GM19351 (cell line): Measurements from ENCODE around the gene MCF2L.

Experiments
- ATAC-seq: cut with Tn5 transposase; IDR thresholded peaks from one replicate; pipeline ENCODE4 v1.9.1; 2021; ENCODE audit warnings: mild to moderate bottlenecking, moderate library complexity; ENCODE audit not compliant: unreplicated experiment

Gene MCF2L

DNA sequence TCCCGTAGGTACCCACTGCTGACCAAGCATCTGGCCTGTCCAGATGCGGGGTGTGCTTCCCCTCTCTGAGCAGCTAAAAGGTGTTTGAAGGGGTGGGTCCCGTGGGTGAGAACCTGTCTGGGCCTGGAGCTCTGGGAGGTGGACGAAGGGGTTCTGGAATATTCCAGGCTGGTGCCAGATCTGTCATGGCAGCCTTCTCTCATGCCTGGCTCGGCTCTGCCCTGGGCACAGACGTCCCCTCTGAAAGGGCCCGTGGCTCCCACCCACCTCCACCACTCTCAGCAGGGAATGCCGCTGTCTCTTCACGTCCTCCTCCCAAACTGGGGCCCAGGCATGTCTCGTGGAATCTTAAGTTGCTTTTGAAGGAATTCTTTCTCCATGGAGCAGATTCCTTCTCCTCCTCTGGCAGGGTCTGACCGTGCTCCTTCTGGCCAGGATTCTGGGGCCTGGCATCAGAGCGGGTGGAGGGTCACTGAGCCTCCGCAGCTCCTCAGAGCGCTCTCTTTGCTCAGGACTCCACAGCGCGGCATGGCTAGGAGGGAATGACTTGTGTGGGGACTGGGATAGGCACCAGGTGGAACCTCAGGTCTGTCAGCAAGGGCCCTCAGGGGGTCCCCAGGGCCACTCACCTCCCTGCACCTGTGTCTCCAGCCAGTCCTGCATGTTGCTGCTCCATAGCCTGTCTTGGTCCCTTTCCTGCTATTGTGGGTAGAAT is 5.9 kb upstream of the MCF2L start:
- no peak for ATAC-seq

DNA sequence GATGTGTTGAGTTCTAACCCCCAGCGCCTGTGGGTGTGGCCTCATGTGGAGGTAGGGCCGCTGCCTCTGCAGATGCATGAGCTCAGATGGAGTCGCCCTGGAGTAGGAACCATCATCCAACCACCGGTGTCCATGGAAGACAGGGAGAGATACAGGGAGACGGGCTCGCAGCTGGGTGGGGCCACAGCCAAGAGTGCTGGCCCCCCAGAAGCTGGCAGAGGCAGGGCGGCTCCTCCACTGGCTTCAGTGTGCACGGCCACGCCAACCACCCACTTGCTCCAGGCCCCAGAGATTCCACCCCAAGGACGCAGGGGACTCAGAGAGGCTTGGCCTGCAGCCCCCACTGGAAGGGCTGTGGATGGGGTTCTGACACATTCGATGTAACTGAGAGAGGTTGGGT is 5.4 kb upstream of the MCF2L start:
- ATAC-seq = no peak

DNA sequence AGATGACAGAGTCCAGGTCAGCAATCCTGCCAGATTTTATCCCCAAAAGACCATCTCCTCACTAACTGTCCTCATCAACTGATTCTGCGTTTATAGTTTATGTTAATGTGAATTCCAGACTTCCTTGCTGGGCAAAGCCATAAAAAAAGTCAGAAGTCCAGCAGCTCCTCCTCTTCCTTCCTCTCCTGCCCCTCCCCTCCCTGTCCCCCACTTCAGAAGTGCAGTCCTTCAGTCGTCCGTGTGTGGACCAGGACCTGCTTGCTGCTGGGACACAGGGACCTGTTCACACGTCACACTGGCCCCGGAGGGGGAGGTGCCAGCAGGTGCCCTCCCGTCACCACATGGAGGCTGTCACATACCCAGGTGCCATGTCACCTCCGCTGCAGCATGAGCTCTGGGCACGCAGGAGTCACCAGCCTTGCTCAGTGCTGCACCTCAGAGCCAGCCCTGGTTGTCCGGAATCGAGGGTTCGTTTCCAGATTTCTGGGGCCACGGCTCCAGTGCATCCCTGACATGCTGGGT is 4.0 kb upstream of the MCF2L start:
- no peak for ATAC-seq

DNA sequence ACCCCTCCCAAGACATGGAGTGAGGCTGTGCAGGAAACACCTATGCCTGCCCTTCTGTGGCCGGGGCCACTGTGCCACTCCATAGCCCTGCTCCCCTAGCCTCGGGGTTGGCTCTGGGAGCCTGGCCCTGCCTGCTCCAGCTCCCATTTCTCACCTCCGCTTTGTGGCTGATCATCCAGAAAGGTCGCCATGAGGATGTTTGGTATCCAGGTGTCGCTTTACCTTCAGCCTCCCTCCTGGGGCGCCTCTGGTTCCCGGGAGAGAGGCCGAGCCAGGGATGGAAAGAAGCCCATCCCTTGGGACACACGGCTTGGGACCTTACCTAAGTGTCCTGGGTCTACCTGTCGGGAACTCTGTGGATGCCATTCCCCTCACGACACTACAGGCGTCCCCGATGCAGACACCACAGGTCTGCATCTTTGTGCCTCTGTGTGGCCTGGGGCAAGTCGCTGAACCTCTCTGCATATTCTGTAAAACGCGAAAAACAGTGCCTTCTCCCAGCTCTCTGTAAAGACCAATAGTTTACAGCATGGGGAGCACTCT is 3.4 kb upstream of the MCF2L start:
- no peak for ATAC-seq

DNA sequence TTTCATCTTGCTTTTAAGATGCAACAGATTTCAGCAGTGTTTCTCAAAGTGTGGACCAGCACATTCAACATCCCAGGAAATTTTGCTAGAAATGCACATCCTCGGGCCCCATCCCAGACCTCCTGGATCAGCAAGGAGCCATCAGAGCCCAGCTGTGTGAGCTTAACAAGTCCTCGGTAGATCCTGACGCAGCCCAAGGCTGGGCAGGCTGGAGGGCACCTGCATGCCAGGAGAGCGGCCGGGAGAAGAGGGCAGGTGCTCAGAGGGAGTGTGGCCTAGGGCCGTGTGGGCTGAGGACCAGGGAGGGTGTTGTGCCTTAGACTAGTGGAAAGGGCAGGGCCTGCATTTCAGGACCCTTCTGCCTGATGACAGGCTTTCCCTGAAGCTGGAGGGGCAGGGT is 2.2 kb upstream of the MCF2L start:
- ATAC-seq = no peak

DNA sequence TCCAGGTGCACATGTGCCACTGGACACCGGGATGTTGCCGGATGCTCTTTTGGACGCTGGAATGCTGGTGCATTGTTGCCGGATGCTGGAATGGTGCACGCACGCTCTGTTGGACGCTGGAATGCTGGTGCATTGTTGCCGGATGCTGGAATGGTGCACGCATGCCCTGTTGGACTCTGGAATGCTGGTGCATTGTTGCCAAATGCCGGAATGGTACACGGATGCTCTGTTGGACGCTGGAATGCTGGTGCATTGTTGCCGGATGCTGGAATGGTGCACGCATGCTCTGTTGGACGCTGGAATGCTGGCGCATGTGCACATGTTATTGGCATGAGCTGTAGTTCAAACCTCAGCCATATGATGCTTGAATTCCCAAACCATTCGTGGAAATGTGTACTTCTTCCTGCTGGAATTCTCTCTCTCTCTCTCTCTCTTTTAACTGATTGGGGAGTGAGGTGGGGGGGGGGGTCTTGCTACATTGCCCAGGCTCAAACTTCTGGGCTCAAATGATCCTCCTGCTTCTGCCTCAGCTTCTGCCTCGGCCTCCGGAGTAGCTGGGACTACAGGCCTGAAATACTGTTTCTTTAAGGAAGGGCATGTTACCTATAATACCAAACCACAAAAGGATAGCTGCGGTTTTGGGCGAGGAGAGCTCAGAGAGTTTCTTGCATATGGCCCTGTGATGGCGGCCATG is 1.2 kb upstream of the MCF2L start:
- no peak for ATAC-seq

DNA sequence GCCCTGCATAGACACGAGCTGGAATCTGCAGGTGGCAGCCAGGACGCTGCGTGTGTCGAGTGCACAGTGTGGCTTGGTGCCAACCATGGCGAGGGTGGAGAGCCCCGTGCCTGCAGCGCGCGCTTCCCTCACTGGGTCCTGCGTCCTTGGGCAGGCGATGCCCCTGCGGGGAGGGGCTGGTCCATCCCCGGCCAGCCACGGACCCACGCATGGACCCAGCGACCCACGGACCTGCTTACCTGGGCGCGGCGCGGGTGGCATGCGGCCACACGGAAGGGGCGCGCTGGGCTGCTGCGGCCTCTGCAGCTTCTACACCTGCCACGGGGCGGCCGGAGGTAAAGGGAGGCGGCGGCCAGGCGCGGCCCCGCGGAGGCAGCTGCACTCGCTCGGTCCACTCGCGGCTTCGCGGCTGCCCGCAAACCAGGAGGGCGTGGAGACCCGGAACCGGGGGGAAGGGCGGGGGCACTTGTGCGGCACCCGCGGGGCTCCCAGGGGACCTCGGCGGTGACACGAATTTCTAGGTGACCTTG is 569 bp upstream of the MCF2L start:
- no peak for ATAC-seq

DNA sequence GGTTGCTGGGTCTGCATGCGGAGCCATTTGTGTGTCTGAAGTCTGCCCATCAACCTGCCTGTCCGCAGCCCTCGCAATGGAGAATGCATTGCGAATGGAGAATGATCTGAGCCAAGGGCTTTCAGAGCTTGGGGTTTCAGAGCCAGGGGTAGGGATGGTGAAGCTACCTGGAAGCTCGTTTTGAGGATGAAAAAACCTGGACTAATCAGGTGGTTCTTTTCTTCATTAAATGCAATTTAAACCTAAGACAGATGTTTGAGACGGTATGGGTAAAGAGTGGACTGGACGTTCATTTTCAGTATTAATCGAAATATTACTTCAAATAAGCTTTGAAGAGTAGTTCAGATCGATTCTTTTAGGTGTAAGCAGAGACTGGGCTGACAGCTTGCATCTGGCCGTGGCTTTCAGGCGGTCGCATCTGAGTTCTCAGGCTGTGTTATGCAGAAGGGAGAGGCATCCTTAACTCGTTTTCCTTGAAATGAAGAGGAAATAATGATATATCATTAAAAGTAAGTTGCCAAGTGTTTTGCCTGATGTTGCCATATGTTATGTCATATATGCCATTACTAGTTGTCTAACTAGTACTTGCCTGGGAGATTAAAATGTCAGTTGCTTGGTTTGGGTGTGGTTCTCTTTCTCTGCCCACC is 801 bp downstream of the MCF2L start:
- ATAC-seq = no peak

DNA sequence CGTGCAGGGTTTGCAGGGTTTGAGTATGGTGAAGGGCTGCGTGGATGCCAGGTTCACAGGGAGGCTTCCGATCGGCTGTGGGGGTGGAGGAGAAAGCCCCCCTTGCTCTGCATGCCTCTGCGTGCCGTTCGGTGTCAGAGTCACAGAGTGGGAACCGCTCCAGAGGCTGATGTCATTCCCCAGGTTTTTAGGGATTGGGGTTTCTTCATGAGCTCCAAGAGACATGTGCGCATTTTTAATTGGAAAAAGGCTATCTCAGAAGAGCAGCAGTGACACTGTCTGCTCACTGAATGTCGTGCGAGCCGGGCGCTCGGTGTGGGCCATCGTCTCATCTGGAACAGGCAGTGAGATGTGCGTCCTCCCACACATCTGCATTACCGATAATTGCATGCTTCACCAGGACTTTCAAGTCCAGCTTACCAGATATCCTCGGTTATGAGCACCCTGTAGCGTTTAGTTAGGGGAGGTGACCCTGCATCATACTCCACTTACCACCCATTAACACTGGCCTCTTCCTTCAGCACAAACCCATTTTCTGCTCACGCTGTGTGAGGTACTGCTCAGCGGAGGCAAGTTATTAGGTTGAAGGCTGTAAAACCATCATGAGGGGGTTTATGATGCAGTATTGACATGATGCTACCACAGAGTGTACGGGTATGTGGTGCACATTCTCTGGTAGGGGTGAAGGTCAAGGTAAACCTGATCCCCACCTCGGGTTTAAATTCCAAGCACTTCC is 1.7 kb downstream of the MCF2L start:
- no peak for ATAC-seq

DNA sequence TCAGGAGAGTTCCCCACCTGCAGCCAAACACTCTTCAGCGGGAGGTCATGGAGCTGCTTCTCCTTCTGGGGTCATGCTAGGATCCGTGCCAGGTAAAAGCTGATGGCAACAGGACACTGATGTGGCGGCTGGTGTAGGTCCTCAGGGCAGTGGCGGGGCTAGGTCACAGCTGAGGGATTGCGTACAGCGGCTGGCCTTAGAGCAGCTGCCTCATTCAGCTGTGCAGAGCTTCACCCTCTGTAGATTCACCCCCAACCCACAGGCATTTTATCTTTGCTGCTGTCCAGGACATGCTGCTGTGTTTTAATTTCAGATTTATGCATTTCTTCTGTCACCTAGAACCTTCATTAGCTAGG is 2.3 kb downstream of the MCF2L start:
- ATAC-seq = no peak

DNA sequence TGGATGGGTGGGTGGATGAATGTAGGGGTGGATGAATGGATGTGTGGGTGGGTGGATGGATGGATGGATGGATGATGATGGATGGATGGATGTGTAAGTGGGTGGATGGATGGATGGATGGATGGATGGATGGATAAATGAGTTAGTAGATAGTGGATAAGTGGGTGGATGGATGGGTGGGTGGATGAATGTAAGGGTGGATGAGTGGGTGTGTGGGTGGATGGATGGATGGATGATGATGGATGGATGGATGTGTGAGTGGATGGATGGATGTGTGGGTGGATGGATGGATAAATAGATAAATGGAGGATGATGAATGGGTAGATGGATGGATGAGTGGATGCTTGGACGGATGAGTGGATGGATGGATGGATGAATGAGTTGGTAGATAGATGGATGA is 3.2 kb downstream of the MCF2L start:
- ATAC-seq = no peak

DNA sequence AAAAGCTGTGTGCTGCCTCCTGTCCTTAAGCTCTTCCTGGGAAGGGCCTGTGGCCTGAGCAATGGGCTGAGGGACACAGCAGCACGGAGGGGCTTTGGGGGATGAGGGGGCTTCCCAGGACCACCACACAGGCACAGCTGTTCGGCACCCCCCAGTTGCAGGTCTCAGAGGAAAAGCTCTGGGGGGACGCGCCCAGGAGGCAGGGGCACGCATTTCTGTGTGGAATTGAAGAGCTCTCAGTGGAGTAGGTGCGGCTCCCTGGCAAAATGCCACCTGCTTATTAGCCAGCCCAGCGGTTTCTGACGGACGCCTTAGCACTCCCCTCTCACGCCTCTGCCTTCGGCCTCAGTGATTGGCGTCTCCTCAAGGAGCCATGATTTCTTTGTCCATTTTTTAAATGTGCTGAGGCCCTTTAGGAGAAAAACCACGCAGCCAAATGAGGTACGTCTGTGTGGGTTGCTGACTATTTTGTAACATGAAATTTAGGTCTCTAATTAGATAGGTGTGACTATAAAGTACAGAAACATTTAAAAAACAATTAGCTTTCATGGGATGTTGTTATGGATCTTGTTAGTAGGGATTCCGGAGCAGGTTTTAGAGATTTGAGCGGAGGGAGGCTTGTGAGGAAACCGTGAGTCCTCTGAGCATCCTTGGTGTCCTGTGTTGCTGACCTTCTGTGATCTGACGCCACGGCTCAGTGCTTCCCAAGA is 4.0 kb downstream of the MCF2L start:
- ATAC-seq = no peak

DNA sequence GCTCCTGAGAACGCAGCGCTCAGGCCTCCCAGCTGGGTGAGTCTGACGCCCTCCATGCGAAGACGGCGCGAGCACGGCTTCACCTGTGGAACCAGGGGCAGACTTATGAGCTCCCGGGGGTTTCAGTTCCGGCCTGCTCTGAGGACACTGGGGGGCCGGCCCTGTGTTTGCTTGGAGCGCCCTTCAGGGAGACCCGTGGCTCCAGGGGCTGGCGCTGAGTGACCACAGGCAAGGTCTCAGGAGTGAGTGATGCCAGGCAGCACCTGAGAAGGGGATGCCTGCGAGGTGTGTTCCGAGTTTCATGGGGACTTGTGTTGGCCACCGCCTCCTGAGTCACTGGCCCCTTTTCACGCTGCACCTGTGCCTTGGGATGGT is 4.5 kb downstream of the MCF2L start:
- ATAC-seq = no peak

DNA sequence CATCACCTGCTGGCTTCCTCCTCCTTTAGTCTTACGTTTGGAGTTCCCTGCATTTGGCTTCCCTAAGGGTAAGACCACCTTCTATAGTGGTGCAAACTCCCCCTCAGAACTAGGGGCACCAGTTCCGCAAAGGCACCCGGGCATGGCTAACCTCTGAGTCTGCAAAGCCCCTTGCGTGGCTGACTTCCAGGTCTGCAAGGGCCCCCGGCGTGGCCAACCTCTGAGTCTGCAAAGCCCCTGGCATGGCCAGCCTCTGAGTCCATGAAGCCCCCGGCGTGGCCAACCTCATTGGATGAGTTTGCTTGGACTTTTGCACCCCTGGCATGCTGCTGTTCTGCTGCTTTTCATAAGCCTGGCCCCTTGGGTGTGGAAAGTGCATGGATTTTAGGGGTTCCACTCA is 5.1 kb downstream of the MCF2L start:
- ATAC-seq = no peak

DNA sequence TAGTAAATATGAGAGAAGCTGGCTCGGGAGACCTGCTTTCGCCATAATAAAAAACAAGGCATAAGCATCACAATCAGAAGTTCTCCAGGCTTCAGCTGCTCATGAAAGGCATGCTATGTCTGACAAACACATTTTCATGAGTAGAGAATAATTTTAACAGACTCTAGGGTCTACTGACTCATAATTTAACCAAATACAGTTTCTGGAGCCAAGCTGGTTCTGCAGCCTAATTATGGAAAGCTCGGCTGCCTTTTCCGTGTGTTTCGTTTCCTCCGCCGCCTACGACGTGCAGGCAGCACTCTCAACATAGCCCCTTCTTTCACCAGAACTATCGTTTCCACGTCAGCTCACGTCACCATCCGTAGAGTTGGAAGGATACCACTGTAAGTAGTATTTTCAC is 5.7 kb downstream of the MCF2L start:
- no peak for ATAC-seq

DNA sequence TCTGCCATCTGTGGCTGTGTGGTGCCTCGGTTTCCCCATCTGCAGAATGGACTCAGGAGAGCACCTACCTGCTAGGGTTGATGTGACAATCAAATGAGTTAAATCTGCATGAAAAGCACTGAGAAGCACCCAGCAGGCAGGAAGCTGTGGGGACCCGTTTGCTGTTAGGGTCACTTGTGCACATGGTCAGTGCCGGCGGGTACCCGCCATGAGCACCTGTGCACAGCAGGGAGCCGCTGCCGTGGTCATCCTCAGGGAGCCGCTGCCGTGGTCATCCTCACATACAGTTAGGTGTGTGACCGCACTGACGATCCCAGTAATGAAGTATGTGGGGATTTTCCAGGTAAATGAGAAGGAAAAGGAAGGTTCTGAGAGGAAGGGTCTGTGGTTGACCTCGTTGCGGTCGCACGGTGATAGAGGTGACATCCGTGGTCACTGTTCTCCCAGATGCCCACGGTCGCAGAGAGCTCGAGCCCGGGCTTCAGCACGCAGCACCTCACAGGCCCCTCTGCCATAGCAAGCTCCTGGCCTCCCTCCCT is 6.5 kb downstream of the MCF2L start:
- no peak for ATAC-seq

DNA sequence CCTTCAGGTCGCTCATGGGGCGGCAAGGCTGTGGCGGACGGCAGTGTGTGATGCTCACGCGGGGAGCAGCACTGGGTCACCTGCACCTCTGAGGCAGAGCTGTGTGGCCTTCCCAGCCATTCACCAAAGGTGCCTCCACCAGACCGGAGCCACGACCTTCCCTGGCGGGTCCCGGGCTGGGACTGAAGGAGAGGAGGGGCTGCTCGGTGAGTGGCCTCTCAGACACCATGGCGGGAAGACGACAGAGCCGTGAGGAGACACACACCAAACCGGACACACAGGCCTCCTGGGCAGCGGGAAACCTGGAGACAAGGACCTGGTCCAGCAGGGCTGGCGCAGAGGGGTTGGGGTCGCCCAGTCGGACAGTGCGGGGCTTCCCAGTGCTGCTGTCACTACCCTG is 7.5 kb downstream of the MCF2L start:
- ATAC-seq = no peak

DNA sequence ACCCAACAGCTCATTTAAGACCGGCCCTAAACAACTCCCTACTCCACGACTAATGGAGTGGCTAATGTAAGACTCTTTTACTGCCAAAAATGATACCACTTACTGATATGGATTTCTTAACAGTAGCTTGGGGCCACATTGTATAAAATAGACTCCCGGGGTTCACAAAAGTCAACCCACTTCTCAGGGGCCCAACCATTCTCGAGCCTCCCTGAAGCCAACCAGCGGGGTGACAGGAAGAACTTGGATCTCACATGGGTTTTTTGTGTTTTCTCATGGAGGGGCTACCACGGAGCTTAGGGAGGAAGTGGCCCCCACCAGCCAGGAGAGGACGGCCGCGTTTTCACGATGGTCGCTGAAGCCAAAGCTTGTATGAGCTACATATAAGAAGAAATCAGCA is 8.1 kb downstream of the MCF2L start:
- ATAC-seq = no peak

DNA sequence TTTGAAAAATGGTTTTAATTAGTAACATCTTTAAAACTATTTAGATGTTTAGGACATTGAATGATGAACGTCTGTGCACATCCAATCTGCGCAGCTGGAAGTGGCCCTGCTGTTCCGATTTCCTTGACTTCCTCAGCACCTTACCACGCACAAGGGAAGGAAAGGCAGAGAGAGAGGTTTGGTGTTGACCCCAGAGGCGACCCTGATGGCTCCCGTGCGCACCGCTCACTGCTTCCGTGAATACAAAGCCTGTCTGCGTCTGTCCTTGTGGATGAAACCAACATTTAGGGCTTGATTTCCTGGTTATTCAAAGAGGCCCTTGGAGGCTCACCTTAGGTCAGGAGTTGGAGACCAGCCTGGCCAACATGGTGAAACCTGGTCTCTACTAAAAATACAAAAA is 8.5 kb downstream of the MCF2L start:
- ATAC-seq = no peak
